ENCODE results near the gene SH3D19.

Gene SH3D19

DNA sequence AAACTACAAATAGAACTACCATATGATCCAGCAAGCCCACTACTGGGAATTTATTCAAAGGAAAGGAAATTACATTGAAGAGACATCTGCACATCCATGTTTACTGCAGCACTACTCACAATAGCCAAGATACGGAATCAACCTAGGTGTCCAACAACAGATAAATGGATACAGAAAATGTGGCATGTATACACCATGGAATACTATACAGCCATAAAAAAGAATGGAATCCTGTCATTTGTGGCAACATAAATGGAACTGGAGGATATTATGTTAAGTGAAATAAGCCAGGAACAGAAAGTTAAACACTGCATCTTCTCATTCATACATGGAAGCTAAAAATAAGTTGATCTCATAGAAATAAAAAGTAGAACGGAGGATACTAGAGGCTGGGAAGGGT, 167.9 kb downstream of the SH3D19 start:
- DNase-seq = no peak
- TF ChIP-seq, protein P1, sequence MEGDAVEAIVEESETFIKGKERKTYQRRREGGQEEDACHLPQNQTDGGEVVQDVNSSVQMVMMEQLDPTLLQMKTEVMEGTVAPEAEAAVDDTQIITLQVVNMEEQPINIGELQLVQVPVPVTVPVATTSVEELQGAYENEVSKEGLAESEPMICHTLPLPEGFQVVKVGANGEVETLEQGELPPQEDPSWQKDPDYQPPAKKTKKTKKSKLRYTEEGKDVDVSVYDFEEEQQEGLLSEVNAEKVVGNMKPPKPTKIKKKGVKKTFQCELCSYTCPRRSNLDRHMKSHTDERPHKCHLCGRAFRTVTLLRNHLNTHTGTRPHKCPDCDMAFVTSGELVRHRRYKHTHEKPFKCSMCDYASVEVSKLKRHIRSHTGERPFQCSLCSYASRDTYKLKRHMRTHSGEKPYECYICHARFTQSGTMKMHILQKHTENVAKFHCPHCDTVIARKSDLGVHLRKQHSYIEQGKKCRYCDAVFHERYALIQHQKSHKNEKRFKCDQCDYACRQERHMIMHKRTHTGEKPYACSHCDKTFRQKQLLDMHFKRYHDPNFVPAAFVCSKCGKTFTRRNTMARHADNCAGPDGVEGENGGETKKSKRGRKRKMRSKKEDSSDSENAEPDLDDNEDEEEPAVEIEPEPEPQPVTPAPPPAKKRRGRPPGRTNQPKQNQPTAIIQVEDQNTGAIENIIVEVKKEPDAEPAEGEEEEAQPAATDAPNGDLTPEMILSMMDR (IDR thresholded peaks at IDR 0.05; ENCODE audit: low read depth, low read length, missing control alignments) = no peak
- Histone ChIP-seq H3K36me3 (replicated peaks) (no peaks in the 10 kb centered on the region), H3K27ac (no peak overlapping the region), H3K4me3 (ENCODE audit: low read depth, low read length) (no peak overlapping the region), H3K27me3 (replicated peaks) (no peaks in the 10 kb centered on the region)
- in situ Hi-C loops (cut with HindIII; ENCODE audit: low pct_ligation_motif_present, low sequenced_read_pairs) = no loop called here

DNA sequence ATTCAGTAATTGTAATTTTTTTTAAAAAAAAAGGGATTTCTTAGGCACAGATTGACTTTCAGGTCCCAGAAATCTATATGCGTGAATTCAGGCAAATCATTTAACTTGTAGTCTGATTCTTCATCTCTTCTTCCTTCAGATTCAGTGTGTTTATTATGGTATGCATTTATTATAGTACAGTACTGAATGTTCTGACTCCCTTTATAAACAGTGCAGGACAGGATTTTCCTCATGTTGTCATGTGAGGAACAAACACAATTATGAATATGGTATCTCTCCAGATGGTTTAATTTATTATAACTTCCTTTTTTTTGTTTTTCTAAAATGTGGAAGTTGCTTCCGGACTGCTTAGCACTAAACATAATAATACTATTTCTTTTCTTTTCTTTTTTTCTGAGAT, 171.8 kb downstream of the SH3D19 start:
- DNase-seq = no peak
- H3K27me3 ChIP-seq (replicated peaks) = no peaks in the 10 kb centered on the region
- in situ Hi-C loops (cut with HindIII; ENCODE audit: low pct_ligation_motif_present, low sequenced_read_pairs) = no loop called here
- peaks cover 3% of the 10 kb centered on the region for H3K36me3 ChIP-seq (replicated peaks)
- H3K4me3 ChIP-seq (ENCODE audit: low read depth, low read length) = no peak overlapping the region
- no peak overlapping the region for H3K27ac ChIP-seq
- TF ChIP-seq, protein P1 (IDR thresholded peaks at IDR 0.05; ENCODE audit: low read depth, low read length, missing control alignments) = no peak

DNA sequence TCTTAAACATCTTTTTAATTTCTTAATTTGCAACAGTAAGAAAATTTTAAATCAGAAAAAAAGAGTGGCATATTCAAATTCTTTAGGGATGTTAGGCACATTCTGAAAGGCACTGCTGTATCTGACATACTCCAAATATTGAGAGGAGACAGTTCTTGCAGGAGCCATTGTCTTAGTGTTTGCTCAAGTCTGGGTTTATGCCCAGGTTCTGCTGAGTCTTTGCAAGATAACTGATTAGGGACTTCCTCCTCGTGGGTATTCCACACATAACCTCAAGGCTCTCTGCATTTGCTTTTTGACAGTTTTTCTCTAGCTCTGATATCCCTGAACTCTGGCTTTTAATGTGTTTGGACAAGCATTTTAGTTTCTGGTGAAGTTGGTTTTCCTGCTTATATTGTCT, 173.4 kb downstream of the SH3D19 start:
- no peaks in the 10 kb centered on the region for H3K27me3 ChIP-seq (replicated peaks)
- in situ Hi-C loops (cut with HindIII; ENCODE audit: low pct_ligation_motif_present, low sequenced_read_pairs) = no loop called here
- H3K36me3 ChIP-seq (replicated peaks) = peaks cover 12% of the 10 kb centered on the region
- H3K4me3 ChIP-seq (ENCODE audit: low read depth, low read length) = no peak overlapping the region
- no peak overlapping the region for H3K27ac ChIP-seq
- DNase-seq = no peak
- TF ChIP-seq, protein P1 (IDR thresholded peaks at IDR 0.05; ENCODE audit: low read depth, low read length, missing control alignments) = no peak

DNA sequence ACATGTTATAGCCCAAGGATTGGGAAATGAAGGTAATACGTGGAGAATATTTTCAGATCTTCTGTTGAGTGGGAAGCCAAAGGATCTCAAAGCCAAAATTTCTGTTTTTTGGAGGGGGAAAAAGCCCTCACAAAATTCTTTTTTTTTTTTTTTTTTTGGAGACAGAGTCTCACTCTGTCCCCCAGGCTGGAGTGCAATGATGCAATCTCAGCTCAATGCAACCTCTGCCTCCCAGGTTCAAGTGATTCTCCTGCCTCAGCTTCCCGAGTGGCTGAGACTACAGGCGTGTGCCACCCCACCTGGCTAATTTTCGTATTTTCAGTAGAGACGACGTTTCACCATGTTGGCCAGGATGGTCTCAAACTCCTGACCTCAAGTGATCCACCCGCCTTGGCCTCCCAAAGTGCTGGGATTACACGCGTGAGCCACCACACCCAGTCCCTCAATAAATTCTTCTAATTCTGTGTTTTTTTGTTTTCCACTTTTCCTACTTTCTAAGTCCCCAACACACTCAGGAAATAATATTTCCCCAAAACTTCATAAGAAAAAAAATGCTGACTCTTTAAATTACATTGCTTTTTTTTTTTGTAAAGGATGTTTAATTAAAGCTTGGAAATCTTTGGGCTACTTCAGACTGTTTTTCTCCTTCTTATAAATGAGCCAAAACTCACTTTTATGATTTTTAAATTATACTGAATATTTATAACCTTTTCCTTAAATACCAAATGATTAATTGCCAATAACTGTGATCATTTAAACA, 174.4 kb downstream of the SH3D19 start:
- no peak overlapping the region for H3K4me3 ChIP-seq (ENCODE audit: low read depth, low read length)
- TF ChIP-seq, protein P1 (IDR thresholded peaks at IDR 0.05; ENCODE audit: low read depth, low read length, missing control alignments) = no peak
- H3K27ac ChIP-seq = no peak overlapping the region
- in situ Hi-C loops (cut with HindIII; ENCODE audit: low pct_ligation_motif_present, low sequenced_read_pairs) = no loop called here
- no peaks in the 10 kb centered on the region for H3K27me3 ChIP-seq (replicated peaks)
- H3K36me3 ChIP-seq (replicated peaks) = peaks cover 16% of the 10 kb centered on the region
- DNase-seq = no peak

DNA sequence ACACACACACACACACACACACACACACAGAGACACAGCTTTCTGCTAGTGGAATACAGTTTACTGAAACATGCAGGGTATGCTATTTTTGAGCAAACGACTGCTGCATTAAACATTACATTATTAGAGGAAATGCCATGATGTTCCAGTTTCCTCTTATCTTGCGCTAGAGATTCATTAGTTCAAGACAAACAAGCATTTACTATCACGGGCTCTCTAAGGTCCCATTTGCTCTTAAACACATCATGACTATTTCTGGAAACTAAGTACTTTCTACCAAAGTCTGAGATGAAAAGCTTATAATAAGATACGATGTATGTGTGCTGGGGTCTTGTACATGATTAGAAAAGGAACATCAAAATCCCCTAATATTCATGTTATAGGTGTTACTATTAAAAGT, 177.1 kb downstream of the SH3D19 start:
- H3K36me3 ChIP-seq (replicated peaks) = peaks cover 20% of the 10 kb centered on the region

More for the DNA sequence above, 177.1 kb downstream of the SH3D19 start:
- in situ Hi-C loops (cut with HindIII; ENCODE audit: low pct_ligation_motif_present, low sequenced_read_pairs) = no loop called here
- H3K27me3 ChIP-seq (replicated peaks) = no peaks in the 10 kb centered on the region
- TF ChIP-seq, protein P1 (IDR thresholded peaks at IDR 0.05; ENCODE audit: low read depth, low read length, missing control alignments) = no peak
- no peak overlapping the region for H3K27ac ChIP-seq
- no peak for DNase-seq
- H3K4me3 ChIP-seq (ENCODE audit: low read depth, low read length) = no peak overlapping the region
